Measurements from ENCODE around the gene ARHGAP15. TPM values are rescaled to one million over a fixed set of nuclear protein-coding genes. Genes with fewer than 3 reads are reported as not detected.

ARHGAP15 gene
- total RNA-seq, 1 donor from 2014 or later = 2.6 TPM

- ATAC-seq = no peak
These were observed 337.2 kb downstream of the ARHGAP15 start for GRCh38 chr2:143466391-143466790.

GRCh38 chr2:143467011-143467410 lies 337.8 kb downstream of the ARHGAP15 start:
- no peak for ATAC-seq

- ATAC-seq = no peak
These were observed 339.2 kb downstream of the ARHGAP15 start for GRCh38 chr2:143468341-143468888.

GRCh38 chr2:143469323-143469722 lies 340.1 kb downstream of the ARHGAP15 start:
- ATAC-seq = no peak

- no peak for ATAC-seq
These were observed 342.3 kb downstream of the ARHGAP15 start for GRCh38 chr2:143471550-143471949.

GRCh38 chr2:143473216-143473615 lies 344.0 kb downstream of the ARHGAP15 start:
- no peak for ATAC-seq

- no peak for ATAC-seq
These were observed 344.6 kb downstream of the ARHGAP15 start for GRCh38 chr2:143473820-143474219.

GRCh38 chr2:143474586-143474985 lies 345.4 kb downstream of the ARHGAP15 start:
- ATAC-seq = no peak

- ATAC-seq = no peak
These were observed 346.0 kb downstream of the ARHGAP15 start for GRCh38 chr2:143475041-143475776.

GRCh38 chr2:143476336-143477087 lies 347.3 kb downstream of the ARHGAP15 start:
- no peak for ATAC-seq

- no peak for ATAC-seq
These were observed 348.7 kb downstream of the ARHGAP15 start for GRCh38 chr2:143477714-143478443.

- no peak for ATAC-seq
These were observed 350.9 kb downstream of the ARHGAP15 start for GRCh38 chr2:143480086-143480485.

GRCh38 chr2:143480601-143481236 lies 351.5 kb downstream of the ARHGAP15 start:
- ATAC-seq = no peak

- no peak for ATAC-seq
These were observed 352.0 kb downstream of the ARHGAP15 start for GRCh38 chr2:143481237-143481623.

- no peak for ATAC-seq
These were observed 352.5 kb downstream of the ARHGAP15 start for GRCh38 chr2:143481733-143482132.

GRCh38 chr2:143482316-143482715 lies 353.1 kb downstream of the ARHGAP15 start:
- no peak for ATAC-seq

- ATAC-seq = no peak
These were observed 353.6 kb downstream of the ARHGAP15 start for GRCh38 chr2:143482771-143483170.

GRCh38 chr2:143486976-143487375 lies 357.8 kb downstream of the ARHGAP15 start:
- ATAC-seq = no peak

- no peak for ATAC-seq
These were observed 359.9 kb downstream of the ARHGAP15 start for GRCh38 chr2:143489145-143489544.

GRCh38 chr2:143491131-143491530 lies 361.9 kb downstream of the ARHGAP15 start:
- no peak for ATAC-seq

- ATAC-seq = no peak
These were observed 364.1 kb downstream of the ARHGAP15 start for GRCh38 chr2:143493339-143493738.

- ATAC-seq = no peak
These were observed 368.5 kb downstream of the ARHGAP15 start for GRCh38 chr2:143497726-143498125.

- ATAC-seq = no peak
These were observed 369.3 kb downstream of the ARHGAP15 start for GRCh38 chr2:143498496-143498895.
